Keratinocyte (primary cell): ENCODE measurements around the gene TNFRSF11A. TPM values are rescaled to one million over a fixed set of nuclear protein-coding genes. Genes with fewer than 3 reads are reported as not detected.

Experiments used
- DNase-seq: peaks from one replicate; pipeline ENCODE4 v3.0.0-alpha.2; 2011; ENCODE audit warnings: low read depth, missing footprints, low spot score
- FAIRE-seq: peaks from 2 replicates; lab custom pipeline; 2011; peaks lifted over from hg19 to GRCh38; lab: Jason Lieb, UNC
- H2AFZ ChIP-seq: 2 replicates; pipeline ENCODE4 v1.6.0; 2012; ENCODE audit warnings: low read length, control low read depth, inconsistent platforms; ENCODE audit not compliant: control insufficient read depth
- H3K27ac ChIP-seq: 2 replicates; pipeline ENCODE4 v1.5.1; 2011; ENCODE audit warnings: low read length; ENCODE audit not compliant: control insufficient read depth, insufficient read depth
- H3K27me3 ChIP-seq: 3 replicates; pipeline ENCODE4 v1.6.0; 2011; ENCODE audit warnings: low read length; ENCODE audit not compliant: control insufficient read depth, insufficient read depth; ENCODE audit errors: extremely low read depth
- H3K36me3 ChIP-seq, 2 experiments: 2 replicates in 1 of 2; 3 replicates in 1 of 2; pipeline ENCODE4 v1.5.1; 2011; ENCODE audit warnings: low read length in 2 of 2, mild to moderate bottlenecking in 1 of 2; ENCODE audit not compliant: control insufficient read depth in 2 of 2, insufficient read depth in 2 of 2; ENCODE audit errors: extremely low read depth in 1 of 2
- H3K4me1 ChIP-seq: 3 replicates; pipeline ENCODE4 v1.5.1; 2011; ENCODE audit warnings: low read length; ENCODE audit not compliant: control insufficient read depth, insufficient read depth; ENCODE audit errors: extremely low read depth
- H3K4me2 ChIP-seq: 3 replicates; pipeline ENCODE4 v1.6.0; 2011; ENCODE audit warnings: low read depth, low read length; ENCODE audit not compliant: control insufficient read depth, insufficient read depth; ENCODE audit errors: extremely low read depth
- H3K4me3 ChIP-seq, 3 experiments: fragments of 200-600 bp in 1 of 3; sonication (generic) in 1 of 3; 2 replicates in 2 of 3; 3 replicates in 1 of 3; pipeline ENCODE4 v1.5.1; 2011 to 2016; ENCODE audit warnings: low read length in 3 of 3, mild to moderate bottlenecking in 3 of 3, control low read depth in 2 of 3, inconsistent platforms in 1 of 3, low read depth in 1 of 3, mixed read lengths in 1 of 3, mixed run types in 1 of 3, moderate library complexity in 1 of 3; ENCODE audit not compliant: control insufficient read depth in 2 of 3, insufficient read depth in 2 of 3; ENCODE audit errors: extremely low read depth in 1 of 3
- H3K79me2 ChIP-seq: 2 replicates; pipeline ENCODE4 v1.6.0; 2012; ENCODE audit warnings: low read length; ENCODE audit not compliant: control insufficient read depth, insufficient read depth
- H3K9ac ChIP-seq: 3 replicates; pipeline ENCODE4 v1.6.0; 2011; ENCODE audit warnings: low read length; ENCODE audit not compliant: control insufficient read depth, insufficient read depth; ENCODE audit errors: extremely low read depth
- H3K9me1 ChIP-seq: 3 replicates; pipeline ENCODE4 v1.6.0; 2011; ENCODE audit warnings: low read length; ENCODE audit not compliant: control insufficient read depth, insufficient read depth; ENCODE audit errors: extremely low read depth
- H3K9me3 ChIP-seq: 2 replicates; pipeline ENCODE4 v1.5.1; 2012; ENCODE audit warnings: low read depth, low read length; ENCODE audit not compliant: control insufficient read depth
- H4K20me1 ChIP-seq: 3 replicates; pipeline ENCODE4 v1.6.0; 2011; ENCODE audit warnings: low read length; ENCODE audit not compliant: control insufficient read depth, insufficient read depth; ENCODE audit errors: extremely low read depth
- EZH2 ChIP-seq: IDR thresholded peaks from one replicate; pipeline ENCODE4 v1.6.1; 2012; ENCODE audit warnings: inconsistent platforms, mild to moderate bottlenecking, low read length, moderate library complexity
- dilution Hi-C: fragments of 300-500 bp; cut with MboI; formaldehyde crosslinking; loops from one replicate; pipeline ENCODE4 v1.7.0; 2020; ENCODE audit warnings: low sequenced_read_pairs; ENCODE audit not compliant: extremely low pct_ligation_motif_present
- polyA plus RNA-seq, 5 experiments: library from polyadenylated mRNA; depleted of rRNA in 3 of 5; stranded (reverse) in 3 of 5; stranded (forward) in 1 of 5; unstranded in 1 of 5; fragments of >200 nt; gene quantifications; 1 replicate in 1 of 5; 2 replicates in 3 of 5; 3 replicates in 1 of 5; pipeline versions ENCODE4 v1.2.1 to v1.2.3, GENCODE V29; 2011 to 2012; ENCODE audit warnings: missing spikeins in 2 of 5, low read depth in 1 of 5, low replicate concordance in 1 of 5
- TF ChIP-seq, protein P1 (sequence below), 3 experiments: IDR thresholded peaks in 1 of 3; conservative IDR thresholded peaks in 1 of 3; optimal IDR thresholded peaks in 1 of 3; 2 replicates in 2 of 3; 3 replicates in 1 of 3; pipeline versions ENCODE3 to v1.5.1; 2011; ENCODE audit warnings: low read length in 3 of 3, mild to moderate bottlenecking in 3 of 3, moderate library complexity in 2 of 3, control low read depth in 1 of 3, inconsistent platforms in 1 of 3; ENCODE audit not compliant: insufficient read depth in 2 of 3; ENCODE audit errors: extremely low read depth in 1 of 3

Gene TNFRSF11A
- polyA plus RNA-seq, 1 donor (not counting 4 experiments of a cell fraction or from before 2014, with no cell fraction given), result 0.51 TPM

- Histone ChIP-seq H3K9me1 (no peaks in the 10 kb centered on the region), H3K79me2 (no peaks in the 10 kb centered on the region), H3K27ac (no peak overlapping the region), H3K4me3 (no peak overlapping the region), H4K20me1 (no peaks in the 10 kb centered on the region), H3K9ac (no peak overlapping the region), H3K4me1 (peaks cover 16% of the 10 kb centered on the region), H3K27me3 (peaks cover 4% of the 10 kb centered on the region), H2AFZ (no peak overlapping the region), H3K36me3 (no peaks in the 10 kb centered on the region), H3K4me2 (peak overlapping the region; percentile 71), H3K9me3 (no peaks in the 10 kb centered on the region)
- no peak for DNase-seq
- dilution Hi-C loops, result no loop called here
- no peak for FAIRE-seq
- TF ChIP-seq EZH2, result no peak
- TF ChIP-seq, protein P1, sequence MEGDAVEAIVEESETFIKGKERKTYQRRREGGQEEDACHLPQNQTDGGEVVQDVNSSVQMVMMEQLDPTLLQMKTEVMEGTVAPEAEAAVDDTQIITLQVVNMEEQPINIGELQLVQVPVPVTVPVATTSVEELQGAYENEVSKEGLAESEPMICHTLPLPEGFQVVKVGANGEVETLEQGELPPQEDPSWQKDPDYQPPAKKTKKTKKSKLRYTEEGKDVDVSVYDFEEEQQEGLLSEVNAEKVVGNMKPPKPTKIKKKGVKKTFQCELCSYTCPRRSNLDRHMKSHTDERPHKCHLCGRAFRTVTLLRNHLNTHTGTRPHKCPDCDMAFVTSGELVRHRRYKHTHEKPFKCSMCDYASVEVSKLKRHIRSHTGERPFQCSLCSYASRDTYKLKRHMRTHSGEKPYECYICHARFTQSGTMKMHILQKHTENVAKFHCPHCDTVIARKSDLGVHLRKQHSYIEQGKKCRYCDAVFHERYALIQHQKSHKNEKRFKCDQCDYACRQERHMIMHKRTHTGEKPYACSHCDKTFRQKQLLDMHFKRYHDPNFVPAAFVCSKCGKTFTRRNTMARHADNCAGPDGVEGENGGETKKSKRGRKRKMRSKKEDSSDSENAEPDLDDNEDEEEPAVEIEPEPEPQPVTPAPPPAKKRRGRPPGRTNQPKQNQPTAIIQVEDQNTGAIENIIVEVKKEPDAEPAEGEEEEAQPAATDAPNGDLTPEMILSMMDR (optimal IDR thresholded peaks at IDR 0.05 in 1 of 3, IDR thresholded peaks at IDR 0.05 in 1 of 3, conservative IDR thresholded peaks at IDR 0.05 in 1 of 3; ENCODE audit: extremely low read depth in 1 of 3, insufficient read depth in 2 of 3, low read length in 3 of 3), result no peak
These were observed 111.6 kb downstream of the TNFRSF11A start for GRCh38 chr18:62436636-62437234.

DNA sequence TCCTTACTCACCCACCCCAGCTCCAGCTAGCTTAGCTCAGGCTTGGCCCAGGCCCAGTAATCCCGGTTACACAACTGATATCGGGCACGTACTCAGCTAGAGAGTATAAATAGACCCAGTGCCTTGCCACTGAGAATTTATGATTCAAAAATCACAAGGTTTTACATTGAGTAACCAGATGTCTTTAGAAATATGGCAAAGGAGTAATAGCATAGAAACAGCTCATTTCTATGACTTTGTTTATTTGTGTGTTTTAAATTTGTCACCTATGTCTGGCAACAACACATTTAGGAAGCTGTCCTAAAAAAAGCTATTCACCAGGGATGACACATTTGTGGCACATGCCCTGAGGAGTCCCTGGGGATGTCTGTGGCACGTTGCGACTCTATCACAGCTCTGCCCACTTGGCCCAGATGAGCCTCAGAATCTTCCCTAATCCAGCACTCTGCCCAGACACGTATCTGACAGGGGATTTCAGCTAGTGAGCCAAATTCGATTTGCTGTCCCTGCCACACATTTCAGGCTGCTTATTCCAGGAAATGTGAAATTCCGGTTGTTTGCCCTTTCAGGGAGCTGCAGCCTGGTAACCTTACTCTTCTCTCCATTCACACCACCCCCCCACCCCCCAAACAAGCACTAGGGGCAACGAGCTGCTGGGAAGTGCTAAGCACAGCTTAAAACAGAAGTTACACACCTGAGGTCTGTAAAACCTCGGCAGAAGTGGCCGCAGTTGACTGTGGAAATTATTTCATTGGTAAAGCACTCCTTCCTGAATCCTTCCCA lies 112.3 kb downstream of the TNFRSF11A start:
- dilution Hi-C loops, result no loop called here
- Histone ChIP-seq H3K4me2 (peak overlapping the region; percentile 71), H2AFZ (peak overlapping the region; percentile 73), H3K27ac (peak overlapping the region; percentile 73), H3K4me1 (peaks cover 16% of the 10 kb centered on the region), H3K9me3 (no peaks in the 10 kb centered on the region), H3K9me1 (no peaks in the 10 kb centered on the region), H3K4me3 (peak overlapping the region in 1 of 3 experiments; percentile 43), H4K20me1 (no peaks in the 10 kb centered on the region), H3K27me3 (peaks cover 4% of the 10 kb centered on the region), H3K9ac (peak overlapping the region; percentile 66), H3K79me2 (no peaks in the 10 kb centered on the region), H3K36me3 (no peaks in the 10 kb centered on the region)
- FAIRE-seq (peak; percentile 89), DNase-seq (no peak)
- TF ChIP-seq, protein P1 (optimal IDR thresholded peaks at IDR 0.05 in 1 of 3, IDR thresholded peaks at IDR 0.05 in 1 of 3, conservative IDR thresholded peaks at IDR 0.05 in 1 of 3; ENCODE audit: extremely low read depth in 1 of 3, insufficient read depth in 2 of 3, low read length in 3 of 3), result no peak
- TF ChIP-seq EZH2, result no peak
